GM18519 (cell line): ENCODE measurements around the gene TBRG1.

Source experiments
- ATAC-seq: cut with Tn5 transposase; IDR thresholded peaks from one replicate; pipeline ENCODE4 v1.9.1; 2021; ENCODE audit warnings: mild to moderate bottlenecking, moderate library complexity; ENCODE audit not compliant: unreplicated experiment, low FRiP score

TBRG1 gene

DNA sequence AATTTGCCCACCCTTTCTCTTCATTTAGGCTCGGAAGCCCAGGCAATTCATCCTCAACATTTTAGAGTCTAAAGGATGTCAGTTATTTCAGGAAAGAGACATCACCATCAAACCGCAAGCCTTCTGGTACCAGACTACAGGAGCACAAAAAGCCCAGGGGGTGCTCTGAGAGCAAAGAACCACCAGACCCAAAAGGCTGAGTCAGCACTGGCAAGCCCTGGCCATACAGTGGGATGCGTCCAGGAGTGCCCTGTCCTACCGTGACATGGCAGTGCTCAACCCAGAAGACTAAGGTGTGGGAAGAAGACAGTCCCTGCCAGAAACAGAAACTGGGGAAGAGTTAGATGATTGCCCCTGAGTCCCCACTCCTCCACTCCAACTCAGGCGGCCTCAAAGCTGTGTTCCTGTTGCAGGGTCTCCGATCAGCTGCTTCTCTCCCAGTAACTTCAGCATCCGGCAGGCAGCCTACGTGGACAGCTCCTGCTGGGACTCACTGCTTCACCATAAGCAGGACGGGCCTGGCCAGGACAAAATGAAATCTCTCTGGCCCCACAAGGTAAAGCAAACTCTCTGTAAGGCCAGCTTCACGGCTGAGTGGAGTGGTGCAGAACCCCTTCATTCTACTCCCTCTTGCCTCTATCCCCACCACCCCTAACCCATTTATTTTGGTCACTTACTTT, 10.0 kb upstream of the TBRG1 start:
- no peak for ATAC-seq

- ATAC-seq, result no peak
Measured at GRCh38 chr11:124618863-124619262, 3.8 kb upstream of the TBRG1 start.

DNA sequence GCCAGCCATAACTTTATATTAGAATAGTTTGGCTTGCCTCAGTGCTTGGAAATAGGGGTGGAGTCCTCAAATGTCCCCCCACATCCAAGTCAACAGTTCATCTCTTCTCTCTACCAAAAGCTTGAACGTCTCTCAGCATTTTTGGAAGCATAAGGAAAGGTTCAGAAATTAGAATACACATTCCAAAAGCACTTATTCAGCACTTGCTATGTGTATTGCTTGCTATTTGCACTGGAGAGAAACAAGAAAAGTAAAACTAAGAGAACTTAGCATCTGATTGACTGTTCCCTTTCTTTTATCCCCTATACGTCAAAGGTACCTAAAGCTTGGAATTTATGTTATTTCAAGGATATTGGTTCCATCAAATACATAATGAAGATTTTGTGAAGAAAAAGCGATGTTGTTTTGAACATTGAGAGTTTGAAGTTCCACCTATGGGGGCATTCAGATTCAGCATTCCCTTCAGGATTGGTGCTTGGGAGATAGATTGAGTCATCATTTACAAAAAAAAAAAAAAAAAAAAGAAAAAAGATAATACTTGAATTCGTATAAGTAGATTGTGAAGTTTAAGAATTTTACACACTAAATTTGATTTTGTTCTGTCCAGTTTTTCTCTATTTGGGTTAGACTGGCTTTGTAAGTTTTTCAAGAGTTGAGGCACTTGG, 1.3 kb downstream of the TBRG1 start:
- no peak for ATAC-seq

GRCh38 chr11:124625504-124626168, 3.0 kb downstream of the TBRG1 start:
- no peak for ATAC-seq

GRCh38 chr11:124627546-124627945, 4.9 kb downstream of the TBRG1 start:
- ATAC-seq, result no peak

DNA sequence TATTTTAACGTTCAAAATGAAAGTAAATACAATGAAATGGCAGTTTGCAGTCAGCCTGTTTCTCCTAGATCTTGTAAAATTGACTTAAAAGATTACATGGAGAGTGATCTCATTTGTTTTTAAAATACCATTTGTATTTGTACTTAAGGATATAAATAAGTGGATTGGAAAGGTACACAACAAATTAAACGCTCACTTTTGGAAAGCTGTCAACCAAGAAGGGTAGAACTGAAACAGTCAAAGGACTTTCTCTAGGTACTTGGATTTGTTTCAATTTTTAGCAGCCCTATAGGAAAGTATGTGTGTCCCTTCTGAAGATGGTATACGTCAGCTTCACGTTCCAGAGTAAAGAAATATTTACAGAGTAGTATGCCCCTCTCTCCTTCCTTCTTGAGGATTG, 7.3 kb downstream of the TBRG1 start:
- no peak for ATAC-seq

GRCh38 chr11:124633355-124633754, 10.7 kb downstream of the TBRG1 start:
- no peak for ATAC-seq

DNA sequence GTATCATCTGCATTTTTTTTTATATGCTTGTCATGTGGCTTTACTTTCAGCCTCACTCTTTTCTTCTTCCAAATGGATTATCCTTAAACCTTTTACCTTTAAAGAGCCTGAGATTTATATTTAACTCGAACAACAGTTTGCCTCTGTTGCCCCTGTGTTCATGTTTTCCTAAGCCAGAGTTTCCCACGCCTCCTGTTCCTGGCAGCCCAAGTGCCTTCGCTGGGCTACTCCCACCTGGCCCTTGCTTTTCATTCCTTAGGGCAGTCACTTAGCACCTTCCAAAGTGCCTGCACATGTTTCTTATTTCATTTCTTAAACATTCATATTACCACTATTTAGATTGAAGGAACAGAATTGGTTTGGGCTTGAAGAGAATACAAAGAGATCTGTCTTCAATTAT, 13.3 kb downstream of the TBRG1 start:
- ATAC-seq, result no peak

DNA sequence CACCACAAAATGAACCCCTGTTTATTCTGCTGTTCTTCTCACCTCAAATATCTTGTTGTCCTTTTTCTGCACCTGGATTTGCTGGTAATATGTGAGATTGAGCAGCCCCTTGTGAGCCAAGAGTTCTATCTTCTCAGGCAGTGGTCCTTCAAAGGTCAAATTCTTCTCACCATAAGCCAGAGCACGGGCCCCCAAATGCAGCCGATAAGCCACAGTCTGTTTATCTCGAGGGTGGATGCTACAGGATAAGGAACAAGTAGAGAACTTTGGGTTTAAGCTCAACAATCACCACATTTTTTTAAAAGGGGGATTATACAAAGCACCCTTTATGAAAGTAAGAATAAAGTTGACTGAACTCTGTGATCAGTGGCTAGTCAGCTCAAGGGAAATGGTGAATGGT, 15.8 kb downstream of the TBRG1 start:
- no peak for ATAC-seq

DNA sequence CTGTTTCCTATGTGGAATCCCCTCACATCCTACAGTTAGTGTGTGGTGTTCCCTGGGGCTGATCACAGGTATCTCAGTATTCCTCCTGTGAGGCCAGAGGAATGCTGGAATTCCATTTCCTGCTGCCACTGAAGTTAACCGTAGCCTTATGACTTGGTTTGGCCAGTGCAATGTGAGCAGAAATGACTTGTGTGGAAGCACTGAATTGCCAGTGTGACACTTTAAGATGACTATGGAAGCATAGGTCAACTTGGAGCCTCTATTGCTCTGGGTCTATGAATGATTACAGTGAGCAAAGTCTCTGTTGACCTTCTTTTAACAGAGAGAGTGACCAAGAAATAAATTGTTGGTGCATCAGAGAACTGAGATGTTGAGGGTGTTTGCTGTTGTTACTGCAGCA, 16.5 kb downstream of the TBRG1 start:
- no peak for ATAC-seq

GRCh38 chr11:124640666-124641065, 18.0 kb downstream of the TBRG1 start:
- ATAC-seq, result no peak

DNA sequence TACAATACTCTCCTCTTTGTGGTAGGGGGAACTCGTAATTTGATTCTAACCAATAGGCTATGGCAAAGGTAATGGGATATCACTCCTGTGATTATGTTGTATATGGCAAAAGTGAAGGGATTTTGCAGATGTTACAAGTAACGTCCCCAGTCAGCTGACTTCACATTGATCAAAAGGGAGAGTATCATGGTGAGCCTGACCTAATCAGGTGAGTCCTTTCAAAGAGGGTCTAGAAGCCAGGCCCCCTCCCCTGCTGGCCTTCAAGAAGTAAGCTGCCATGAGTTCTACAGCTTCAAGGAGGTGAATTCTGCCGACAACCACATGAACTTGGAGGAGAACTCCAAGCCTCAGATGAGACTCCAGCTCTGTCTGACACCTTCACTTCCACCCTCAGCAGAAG, 20.0 kb downstream of the TBRG1 start:
- ATAC-seq, result no peak

DNA sequence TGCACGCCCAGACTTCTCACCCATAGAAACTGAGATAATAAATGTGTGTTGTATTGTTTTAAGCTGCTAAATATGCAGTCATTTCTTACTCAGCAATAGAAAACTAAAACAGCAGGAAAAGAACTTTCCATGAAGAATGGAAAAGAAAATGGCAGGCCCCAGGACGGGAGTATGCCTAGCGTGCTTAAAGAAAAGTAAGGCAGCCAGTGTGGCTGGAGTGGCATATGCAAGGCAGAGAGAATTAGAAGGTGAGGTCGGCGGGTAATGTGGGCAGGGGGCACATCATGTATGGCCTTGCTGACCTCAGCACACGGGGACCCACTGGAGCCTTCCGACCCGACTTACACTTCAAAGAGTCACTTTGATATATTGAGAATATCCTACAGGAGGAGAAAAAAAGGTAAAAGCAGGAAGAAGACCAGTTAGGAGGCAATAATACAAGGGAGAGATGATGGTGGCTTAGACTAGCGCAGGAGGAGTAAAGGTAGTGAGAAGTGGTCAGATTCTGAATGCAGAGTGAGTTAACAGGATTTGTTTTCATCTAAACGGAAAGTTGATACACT, 20.5 kb downstream of the TBRG1 start:
- no peak for ATAC-seq

- no peak for ATAC-seq
Measured at GRCh38 chr11:124643605-124644425, 21.2 kb downstream of the TBRG1 start.

DNA sequence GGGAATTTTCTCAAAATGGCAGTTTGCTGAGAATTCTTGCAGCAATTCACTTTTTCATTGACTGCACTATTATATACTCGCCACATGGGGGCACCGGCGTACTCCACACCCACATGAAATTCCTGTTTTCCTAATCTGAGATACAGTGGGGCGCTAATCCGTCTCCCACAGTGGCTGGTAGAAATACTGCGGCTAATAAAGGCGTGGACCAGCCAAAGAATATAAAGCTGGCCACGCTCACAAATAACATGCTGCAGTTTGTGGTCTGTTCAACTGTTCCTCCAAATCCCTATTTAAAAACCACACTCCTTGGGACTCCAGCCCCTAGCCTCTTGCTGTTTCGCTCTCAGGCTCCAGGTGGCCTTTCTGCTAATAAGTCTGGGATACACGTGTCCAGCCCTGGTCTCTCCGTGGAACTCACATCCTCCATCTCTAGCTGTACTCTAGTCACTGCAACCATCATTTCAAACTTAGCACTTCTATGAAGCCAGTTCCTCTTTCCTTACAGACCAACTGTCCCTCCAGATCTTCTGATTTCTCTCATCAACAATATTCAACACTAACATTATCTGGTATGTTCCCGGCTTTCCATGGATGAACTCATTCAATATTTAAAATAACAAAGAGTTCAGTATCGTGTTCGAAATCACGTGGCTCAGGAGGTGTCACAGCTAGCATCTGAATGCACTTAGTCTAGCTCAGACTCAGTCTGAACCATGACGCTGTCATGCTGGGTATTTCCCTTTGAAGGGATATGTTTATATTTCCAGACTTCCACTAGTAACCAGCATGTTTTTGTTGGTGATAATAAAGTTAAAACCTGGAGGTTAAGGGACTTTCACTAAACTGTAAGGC, 22.0 kb downstream of the TBRG1 start:
- ATAC-seq, result no peak

DNA sequence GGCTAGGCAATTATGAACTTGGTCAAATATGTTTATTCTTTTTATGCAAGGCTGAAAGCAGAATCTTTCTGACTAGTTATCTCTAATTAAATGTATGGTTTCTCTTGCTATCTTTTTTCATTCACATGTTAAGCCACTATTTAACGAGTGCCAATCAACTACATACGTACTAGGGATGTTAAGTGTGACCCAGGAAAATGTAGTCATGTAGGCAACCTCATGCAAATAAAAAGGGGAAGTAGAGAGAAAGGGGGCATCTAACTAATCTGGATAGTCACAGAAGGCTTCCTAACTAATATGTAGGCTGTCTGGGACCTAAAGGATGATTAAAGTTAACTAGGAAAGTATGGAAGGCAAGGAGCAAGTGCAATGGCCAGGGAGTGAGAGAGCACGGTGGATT, 23.5 kb downstream of the TBRG1 start:
- no peak for ATAC-seq

- ATAC-seq, result no peak
Measured at GRCh38 chr11:124648610-124649009, 25.9 kb downstream of the TBRG1 start.

DNA sequence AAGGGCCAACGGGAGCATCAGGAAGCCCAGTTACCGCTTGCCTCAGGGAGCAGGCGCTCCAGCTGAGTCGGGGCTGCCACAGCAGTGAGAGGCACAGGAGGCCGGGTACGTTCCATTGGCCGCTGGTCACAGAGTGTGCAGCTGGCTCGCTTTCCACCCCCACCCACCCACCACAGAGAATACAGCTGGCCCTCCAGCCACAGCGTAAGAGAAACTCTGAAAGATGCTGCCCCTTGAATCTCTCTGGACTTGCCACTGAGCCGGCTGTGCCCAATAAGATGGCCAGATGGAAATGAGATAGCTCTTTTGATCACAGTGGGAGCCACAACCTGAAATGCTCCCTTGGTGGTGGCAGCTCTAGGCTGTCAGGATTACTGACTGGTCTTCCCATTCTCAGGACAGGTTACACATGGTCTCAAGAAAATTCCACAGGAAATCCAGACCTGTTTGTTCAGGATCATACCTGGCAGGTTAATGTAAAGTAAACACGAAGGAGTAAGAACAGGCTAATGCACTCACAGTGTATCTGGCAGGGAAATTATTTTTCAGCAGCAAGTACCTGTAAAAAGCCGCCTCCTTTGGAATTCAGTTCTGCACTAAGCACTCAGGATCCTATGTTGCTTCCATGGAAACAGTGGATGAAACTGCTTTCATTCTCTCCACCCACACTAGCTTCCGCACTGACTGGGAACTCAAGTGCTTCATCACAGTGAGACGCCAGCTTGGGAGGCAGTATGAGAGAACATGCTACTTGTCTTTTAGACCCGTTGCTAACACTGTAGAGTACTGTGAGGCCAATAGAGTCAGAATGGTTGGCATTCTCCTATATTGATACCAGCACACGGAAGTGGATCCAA, 34.3 kb downstream of the TBRG1 start:
- no peak for ATAC-seq

- no peak for ATAC-seq
Measured at GRCh38 chr11:124657904-124658303, 35.2 kb downstream of the TBRG1 start.
